HCT116 (cell line): Measurements from ENCODE around the gene KAT14. TPM values are rescaled to one million over a fixed set of nuclear protein-coding genes. Genes with fewer than 3 reads are reported as not detected.

Experiments
- ATAC-seq: fragments of 200-7000 bp; cut with Tn5 transposase; 2 replicates; pipeline ENCODE4 v1.9.1; 2020; ENCODE audit warnings: mild to moderate bottlenecking, moderate library complexity
- BruUV-seq: library from RNA; stranded (reverse); fragments of 400-500 nt; replicated peaks from 2 replicates; lab custom pipeline; 2021; lab: Mats Ljungman, UMichigan
- CTCF ChIA-PET: fragments of 300-600 bp; sonication (Branson Sonifier 250); formaldehyde crosslinking; loops from one replicate; lab custom pipeline; 2021; ENCODE audit warnings: antibody characterized with exemption; lab: Charles Lee
- POLR2A ChIA-PET: fragments of 300-600, 350-600 bp; sonication (Branson Sonifier 250); formaldehyde crosslinking; loops from one replicate; lab custom pipeline; 2021; ENCODE audit warnings: antibody characterized with exemption; lab: Charles Lee
- RAD21 ChIA-PET, 2 experiments: fragments of 300-600 bp; sonication (Branson Sonifier 250); formaldehyde crosslinking; loops; one replicate each; lab custom pipeline; 2023; ENCODE audit warnings: low total read pairs in 2 of 2; ENCODE audit not compliant: uncharacterized antibody in 2 of 2, unreplicated experiment in 2 of 2, low non-redundant PET in 1 of 2; lab: Charles Lee
- DNase-seq: peaks from one replicate; pipeline ENCODE4 v3.0.0-alpha.2; 2010; ENCODE audit warnings: low read depth, low spot score
- H2AFZ ChIP-seq: fragments of 200-600 bp; shearing (Covaris generic), sonication (generic); 2 replicates; pipeline ENCODE4 v1.6.1; 2017; ENCODE audit warnings: low read depth, mixed run types, mixed read lengths, antibody characterized with exemption, low read length; ENCODE audit not compliant: poor library complexity, severe bottlenecking
- H3K27ac ChIP-seq: 2 replicates; pipeline ENCODE4 v1.5.1; 2012; ENCODE audit warnings: low read depth, low read length
- H3K27me3 ChIP-seq: fragments of 200-600 bp; sonication (generic); 2 replicates; pipeline ENCODE4 v1.6.1; 2016; ENCODE audit warnings: mixed run types, low read length, mixed read lengths; ENCODE audit not compliant: insufficient read depth
- H3K36me3 ChIP-seq, 2 experiments: fragments of 200-500 bp in 1 of 2; fragments of 200-600 bp in 1 of 2; sonication (Bioruptor generic) in 1 of 2; sonication (generic) in 1 of 2; 2 replicates each; pipeline versions ENCODE4 v1.5.1 to v1.6.1; 2014 to 2016; ENCODE audit warnings: low read length in 2 of 2, inconsistent platforms in 1 of 2, mixed read lengths in 1 of 2, mixed run types in 1 of 2; ENCODE audit not compliant: insufficient read depth in 2 of 2, control insufficient read depth in 1 of 2
- H3K4me1 ChIP-seq, 2 experiments: fragments of 200-600 bp in 1 of 2; sonication (generic) in 1 of 2; 2 replicates each; pipeline versions ENCODE4 v1.5.1 to v1.6.1; 2012 to 2017; ENCODE audit warnings: low read length in 2 of 2, inconsistent platforms in 1 of 2, mild to moderate bottlenecking in 1 of 2, mixed read lengths in 1 of 2, mixed run types in 1 of 2, moderate library complexity in 1 of 2; ENCODE audit not compliant: insufficient read depth in 2 of 2, control insufficient read depth in 1 of 2
- H3K4me2 ChIP-seq: fragments of 200-600 bp; sonication (generic); 2 replicates; pipeline ENCODE4 v1.6.1; 2017; ENCODE audit warnings: mixed run types, low read length, mixed read lengths
- H3K4me3 ChIP-seq, 2 experiments: fragments of 200-600 bp in 1 of 2; sonication (generic) in 1 of 2; replicated peaks in 1 of 2; 2 replicates each; pipeline ENCODE4 v1.5.1; 2011 to 2016; ENCODE audit warnings: low read length in 2 of 2, control low read depth in 1 of 2, low read depth in 1 of 2, mild to moderate bottlenecking in 1 of 2, mixed read lengths in 1 of 2, mixed run types in 1 of 2
- H3K79me2 ChIP-seq: fragments of 200-600 bp; sonication (generic); 2 replicates; pipeline ENCODE4 v1.6.1; 2017; ENCODE audit warnings: mild to moderate bottlenecking, mixed run types, low read length, moderate library complexity, mixed read lengths; ENCODE audit not compliant: insufficient read depth
- H3K9ac ChIP-seq: fragments of 200-600 bp; sonication (generic); 2 replicates; pipeline ENCODE4 v1.6.1; 2016; ENCODE audit warnings: low read length, mixed read lengths
- H3K9me2 ChIP-seq: fragments of 200-600 bp; sonication (generic), shearing (Covaris generic); 2 replicates; pipeline ENCODE4 v1.6.1; 2017; ENCODE audit warnings: mixed run types, mild to moderate bottlenecking, moderate library complexity; ENCODE audit not compliant: insufficient read depth
- H3K9me3 ChIP-seq, 2 experiments: fragments of 200-500 bp in 1 of 2; fragments of 200-600 bp in 1 of 2; sonication (Bioruptor generic) in 1 of 2; sonication (generic) in 1 of 2; 2 replicates each; pipeline ENCODE4 v1.6.1; 2014 to 2017; ENCODE audit warnings: low read length in 2 of 2, mixed read lengths in 2 of 2, inconsistent platforms in 1 of 2, low read depth in 1 of 2, mild to moderate bottlenecking in 1 of 2, mixed run types in 1 of 2, moderate library complexity in 1 of 2; ENCODE audit not compliant: control insufficient read depth in 1 of 2, insufficient read depth in 1 of 2
- H4K20me1 ChIP-seq: fragments of 200-600 bp; sonication (generic), shearing (Covaris generic); 2 replicates; pipeline ENCODE4 v1.6.1; 2017; ENCODE audit warnings: mixed run types, mild to moderate bottlenecking, moderate library complexity; ENCODE audit not compliant: insufficient read depth
- CBX3 ChIP-seq: IDR thresholded peaks from 2 replicates; pipeline ENCODE4 v1.6.1; 2012; ENCODE audit warnings: low read depth
- EGR1 ChIP-seq: IDR thresholded peaks from 2 replicates; pipeline ENCODE4 v1.6.1; 2012; ENCODE audit warnings: low read depth
- EZH2 ChIP-seq: fragments of 200-600 bp; sonication (generic); IDR thresholded peaks from 2 replicates; pipeline ENCODE4 v1.6.1; 2017; ENCODE audit warnings: antibody characterized with exemption, mixed run types
- EZH2phosphoT487 ChIP-seq: fragments of 200-600 bp; IDR thresholded peaks from 2 replicates; pipeline ENCODE4 v1.6.1; 2018; ENCODE audit warnings: antibody characterized with exemption, borderline replicate concordance
- FOSL1 ChIP-seq: IDR thresholded peaks from 2 replicates; pipeline ENCODE4 v1.6.1; 2012; ENCODE audit warnings: low read depth
- POLR2A ChIP-seq: IDR thresholded peaks from 2 replicates; pipeline ENCODE4 v1.7.0; 2011; ENCODE audit warnings: borderline replicate concordance; ENCODE audit not compliant: insufficient read depth, insufficient read length; ENCODE audit errors: extremely low read depth
- POLR2AphosphoS5 ChIP-seq: IDR thresholded peaks from 2 replicates; pipeline ENCODE4 v1.6.1; 2011; ENCODE audit warnings: mild to moderate bottlenecking, low read depth, low read length, moderate library complexity
- RAD21 ChIP-seq: IDR thresholded peaks from 2 replicates; pipeline ENCODE4 v1.6.1; 2012; ENCODE audit warnings: low read depth, mild to moderate bottlenecking
- ZBTB33 ChIP-seq: IDR thresholded peaks from 2 replicates; pipeline ENCODE4 v1.6.1; 2011; ENCODE audit warnings: mild to moderate bottlenecking, low read length, moderate library complexity; ENCODE audit not compliant: insufficient replicate concordance; ENCODE audit errors: extremely low read depth
- ZNF274 ChIP-seq: fragments of 200-500 bp; sonication (Bioruptor generic); IDR thresholded peaks from 2 replicates; pipeline ENCODE4 v1.6.1; 2014; ENCODE audit warnings: mild to moderate bottlenecking, low read depth, low read length, inconsistent platforms
- intact Hi-C: fragments of 100-400 bp; cut with micrococcal nuclease; formaldehyde crosslinking; loops from 2 replicates; pipeline ENCODE4 v1.10.0; 2022
- total RNA-seq: library from RNA; stranded (reverse); gene quantifications from one replicate; pipeline ENCODE4 v1.2.1, GENCODE V29; 2021; ENCODE audit not compliant: unreplicated experiment

The KAT14 gene
- total RNA-seq, 1 experiment from 2014 or later: 11.4 TPM

DNA sequence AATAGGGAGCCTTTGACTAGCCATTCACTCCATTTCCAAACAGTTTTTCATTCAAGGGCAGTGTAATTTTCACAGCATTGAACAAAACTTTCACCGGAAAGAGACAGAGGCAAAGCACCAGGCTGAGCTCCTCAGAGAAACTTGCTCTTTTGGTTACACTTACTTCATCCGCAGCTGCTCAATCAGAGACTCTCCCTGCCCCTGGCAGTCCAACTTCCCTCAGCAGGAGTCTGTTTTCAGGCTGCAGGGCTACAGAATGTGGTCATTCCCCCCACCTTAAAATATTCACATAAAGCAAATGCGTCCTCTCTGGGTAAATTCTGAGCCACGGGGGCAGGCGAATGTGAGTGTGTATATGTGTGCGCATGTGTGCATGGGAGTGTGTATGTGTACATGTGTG is 80.6 kb downstream of the KAT14 start:
- Histone ChIP-seq H3K9ac (no peak overlapping the region), H3K27me3 (no peaks in the 10 kb centered on the region), H3K4me2 (no peak overlapping the region), H3K27ac (no peak overlapping the region), H3K9me3 (no peaks in the 10 kb centered on the region), H3K79me2 (no peaks in the 10 kb centered on the region), H3K4me1 (peaks cover 0 to 2% of the 10 kb centered on the region in 2 experiments; a peak in 1 of 4 replicates), H4K20me1 (no peaks in the 10 kb centered on the region), H3K9me2 (no peaks in the 10 kb centered on the region), H3K36me3 (no peaks in the 10 kb centered on the region), H3K4me3 (no peak overlapping the region), H2AFZ (no peak overlapping the region)
- ChIA-PET POLR2A (interaction anchor here (1.1 kb wide), 1 partner anchor 9 kb away, joined by 3 read pairs; no protein-coding TSS in a partner anchor), RAD21 (no interaction called here), CTCF (no interaction called here)
- no TSS peak for BruUV-seq
- intact Hi-C loops: no loop called here
- DNase-seq: no peak
- ATAC-seq: no peak
- TF ChIP-seq EZH2 (no peak), ZNF274 (no peak), EZH2phosphoT487 (no peak), POLR2AphosphoS5 (no peak), RAD21 (no peak), FOSL1 (no peak), ZBTB33 (no peak), EGR1 (no peak), CBX3 (no peak), POLR2A (no peak)
